Cardiac fibroblast (primary cell): ENCODE results near the gene VAV2.

Source experiments
- DNase-seq, 2 donors: peaks; one replicate each; pipeline versions ENCODE4 v3.0.0 to v3.0.0-alpha.2; 2010; ENCODE audit warnings: low read depth in 2 of 2
- H3K4me3 ChIP-seq, 2 donors: replicated peaks in 1 of 2; 1 replicate in 1 of 2; 2 replicates in 1 of 2; pipeline ENCODE4 v1.5.1; 2011; ENCODE audit warnings: low read depth in 2 of 2, low read length in 2 of 2, mild to moderate bottlenecking in 2 of 2, moderate library complexity in 1 of 2
- CTCF ChIP-seq: IDR thresholded peaks from one replicate; pipeline ENCODE4 v1.5.1; 2011; ENCODE audit warnings: low read depth, mild to moderate bottlenecking, low read length, inconsistent platforms

Gene VAV2

GRCh38 chr9:133803028-133803585 is 189.0 kb downstream of the VAV2 start:
- no peak for TF ChIP-seq CTCF
- no peak overlapping the region for H3K4me3 ChIP-seq
- DNase-seq, result peak in 1 of 2 donors; percentile 23

GRCh38 chr9:133801739-133802138 is 190.4 kb downstream of the VAV2 start:
- no peak for DNase-seq
- H3K4me3 ChIP-seq, result no peak overlapping the region
- no peak for TF ChIP-seq CTCF

- no peak for TF ChIP-seq CTCF
- DNase-seq, result no peak
- no peak overlapping the region for H3K4me3 ChIP-seq
These were observed 191.9 kb downstream of the VAV2 start for GRCh38 chr9:133800266-133800665.

- no peak for DNase-seq
- TF ChIP-seq CTCF, result no peak
- H3K4me3 ChIP-seq, result no peak overlapping the region
These were observed 192.4 kb downstream of the VAV2 start for GRCh38 chr9:133799716-133800115.

GRCh38 chr9:133799106-133799505 is 193.0 kb downstream of the VAV2 start:
- no peak overlapping the region for H3K4me3 ChIP-seq
- no peak for DNase-seq
- TF ChIP-seq CTCF, result no peak

- no peak for TF ChIP-seq CTCF
- DNase-seq, result no peak
- H3K4me3 ChIP-seq, result no peak overlapping the region
These were observed 194.0 kb downstream of the VAV2 start for GRCh38 chr9:133798160-133798559.

GRCh38 chr9:133797406-133798105 is 194.6 kb downstream of the VAV2 start:
- no peak overlapping the region for H3K4me3 ChIP-seq
- no peak for TF ChIP-seq CTCF
- no peak for DNase-seq
